NCI-H187 (cell line): ENCODE results near the gene ZNF438.
"Not testable (repeated sequence)": the region's sequence is repeated elsewhere in the genome, so short reads cannot be mapped to it uniquely, and the experiment has no call there.

Experiments used
- DNase-seq, 2 experiments: peaks; one replicate each; lab custom pipeline; 2025; lab: John Stamatoyannopoulos, UW

ZNF438 gene

DNA sequence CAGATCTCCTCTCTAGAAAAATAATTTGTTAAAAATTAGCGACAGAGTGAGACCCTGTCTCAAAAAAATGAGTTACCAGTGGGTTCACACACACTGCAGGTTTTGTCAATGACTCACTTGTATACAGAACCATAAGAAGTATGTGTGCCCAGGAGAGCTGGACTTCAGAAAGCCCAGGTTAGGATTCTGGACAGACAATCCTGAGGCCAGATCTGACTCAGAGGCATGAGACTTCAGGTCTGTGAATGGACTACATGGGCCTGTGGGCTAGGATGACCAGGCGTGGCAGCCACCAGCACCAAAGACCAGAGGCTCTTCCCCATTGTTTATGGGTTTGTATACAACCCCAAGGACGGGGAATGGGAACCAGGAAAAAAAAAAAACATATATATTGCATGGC lies 9.3 kb upstream of the ZNF438 start:
- no peak for DNase-seq

DNA sequence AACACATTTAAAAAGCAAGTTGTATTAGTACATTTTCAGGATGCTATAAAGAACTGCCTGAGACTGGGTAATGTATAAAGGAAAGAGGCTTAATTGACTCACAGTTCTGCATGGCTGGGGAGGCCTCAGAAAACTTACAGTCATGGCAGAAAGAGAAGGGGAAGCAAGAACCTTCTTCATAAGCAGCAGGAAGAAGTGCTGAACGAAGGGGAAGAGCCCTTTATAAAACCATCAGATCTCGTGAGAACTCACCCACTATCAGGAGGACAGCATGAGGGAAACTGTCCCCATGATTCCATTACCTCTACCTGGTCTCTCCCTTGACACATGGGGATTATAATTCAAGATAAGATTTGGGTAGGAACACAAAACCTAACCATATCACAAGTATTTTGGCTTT lies 7.3 kb upstream of the ZNF438 start:
- DNase-seq: not testable (repeated sequence)

DNA sequence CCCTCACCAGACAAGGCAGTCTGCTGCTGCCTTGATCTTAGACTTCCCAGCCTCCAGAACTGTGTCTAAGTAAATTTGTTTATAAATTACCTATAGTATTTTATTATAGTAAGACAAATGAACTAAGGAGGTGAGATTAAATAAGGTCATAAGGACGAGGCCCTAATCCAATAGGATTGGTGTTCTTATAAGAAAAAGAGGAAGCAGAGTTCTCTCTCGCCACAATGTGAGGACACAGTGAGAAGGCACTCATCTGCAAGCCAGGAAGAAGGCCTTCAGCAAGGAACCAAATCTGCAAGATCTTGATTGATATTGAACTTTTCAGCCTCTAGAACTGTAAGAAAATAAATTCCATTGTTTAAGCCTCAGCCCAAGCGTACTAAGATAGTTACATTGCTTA lies 6.1 kb upstream of the ZNF438 start:
- DNase-seq: no peak

DNA sequence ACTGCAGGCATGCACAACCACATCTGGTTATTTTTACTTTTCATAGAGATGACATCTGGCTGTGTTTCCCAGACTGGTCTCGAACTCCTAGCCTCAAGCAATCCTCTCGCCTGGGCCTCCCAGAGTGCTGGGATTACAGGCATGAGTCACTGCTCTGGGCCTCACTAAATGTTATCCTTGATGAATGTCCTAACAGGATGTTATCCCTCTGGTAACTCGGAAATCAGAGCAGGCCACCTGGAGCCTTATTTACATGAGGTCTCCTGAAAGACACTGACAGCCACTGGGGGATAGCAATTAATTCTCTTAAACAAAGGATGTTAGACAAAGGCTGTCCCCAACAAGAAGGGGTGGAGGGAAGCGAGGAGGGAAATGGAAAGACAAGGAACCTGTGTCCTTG lies 4.5 kb upstream of the ZNF438 start:
- no peak for DNase-seq

DNA sequence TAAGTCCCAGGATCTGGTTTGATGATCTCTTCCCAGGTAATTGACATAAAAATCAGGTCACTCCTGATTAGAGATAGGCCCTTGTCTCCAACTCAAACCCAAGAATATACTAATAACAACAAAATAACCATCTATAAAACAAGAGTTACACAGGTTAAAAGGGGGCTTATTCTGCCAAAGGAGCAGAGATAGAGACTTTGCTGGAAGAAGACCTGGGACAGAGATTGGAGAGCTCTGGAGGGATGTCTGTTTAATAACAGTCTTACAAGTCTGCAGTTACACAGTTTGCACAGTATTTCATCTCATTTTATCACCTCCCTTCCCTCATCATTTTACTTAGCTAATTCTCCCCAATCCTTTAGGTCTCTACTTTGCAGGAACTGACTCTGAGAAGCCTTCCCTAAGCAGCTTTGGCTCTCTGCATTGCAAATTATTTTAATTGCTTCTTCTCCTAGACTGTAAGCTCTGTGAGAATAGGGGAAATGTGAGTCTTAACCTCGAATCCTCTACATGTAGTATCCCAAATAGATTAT lies 3.7 kb upstream of the ZNF438 start:
- DNase-seq: no peak

DNA sequence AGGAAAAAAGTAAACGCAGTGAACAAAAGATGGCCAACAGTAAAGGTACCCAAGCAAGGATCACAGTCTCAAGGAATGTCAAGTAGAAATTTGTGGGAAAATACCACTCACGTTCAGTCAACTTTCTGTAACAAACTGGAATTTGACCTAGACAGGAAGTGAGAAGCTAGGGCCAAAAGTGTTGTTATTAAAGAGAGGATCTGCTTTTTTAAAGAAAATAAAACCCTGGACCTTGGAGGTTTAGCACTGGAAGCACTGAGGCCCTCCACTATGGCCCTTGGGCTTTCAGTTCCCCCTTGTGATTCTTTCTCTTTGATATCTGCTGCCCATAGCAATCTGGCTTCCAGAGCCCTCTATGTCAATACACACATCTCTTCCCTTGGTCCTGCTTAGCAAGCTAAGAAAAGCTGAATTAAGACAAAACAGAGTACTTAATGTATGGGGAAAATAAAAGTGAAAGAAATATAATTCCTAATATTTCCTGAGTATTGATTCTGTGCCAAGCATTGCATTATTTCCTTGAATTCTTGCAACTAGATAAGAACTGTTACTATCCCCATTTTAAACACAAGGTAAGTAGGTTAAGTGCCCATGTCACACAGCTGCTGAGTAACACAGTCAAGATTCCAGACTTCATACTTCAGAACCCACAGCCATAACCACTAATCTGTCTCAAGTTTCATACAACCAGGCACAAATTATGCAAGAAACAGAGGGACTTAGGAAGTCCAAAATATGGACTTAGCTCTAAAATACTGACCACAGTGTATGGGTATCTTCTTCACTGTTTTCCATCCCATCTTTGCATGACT lies 2.6 kb upstream of the ZNF438 start:
- DNase-seq: no peak

DNA sequence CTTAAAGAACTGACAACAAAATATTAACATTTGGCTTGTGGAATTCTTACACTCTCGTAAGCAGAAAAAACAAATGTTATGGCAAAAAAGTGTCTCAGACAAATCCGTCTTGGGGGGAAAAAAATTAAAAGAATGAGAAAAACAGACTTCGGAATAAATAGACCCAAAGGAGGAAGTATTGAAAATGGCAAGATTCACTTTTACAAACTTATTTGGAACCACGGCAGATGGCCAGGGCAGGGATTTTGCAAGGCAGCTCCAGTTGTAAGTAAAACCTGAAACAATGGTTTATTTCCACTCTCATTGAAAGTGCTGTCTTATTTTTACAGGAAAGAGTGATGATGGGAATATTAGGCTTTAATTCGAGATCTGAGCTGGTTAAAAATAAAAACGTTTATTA lies 1.5 kb upstream of the ZNF438 start:
- DNase-seq: no peak

DNA sequence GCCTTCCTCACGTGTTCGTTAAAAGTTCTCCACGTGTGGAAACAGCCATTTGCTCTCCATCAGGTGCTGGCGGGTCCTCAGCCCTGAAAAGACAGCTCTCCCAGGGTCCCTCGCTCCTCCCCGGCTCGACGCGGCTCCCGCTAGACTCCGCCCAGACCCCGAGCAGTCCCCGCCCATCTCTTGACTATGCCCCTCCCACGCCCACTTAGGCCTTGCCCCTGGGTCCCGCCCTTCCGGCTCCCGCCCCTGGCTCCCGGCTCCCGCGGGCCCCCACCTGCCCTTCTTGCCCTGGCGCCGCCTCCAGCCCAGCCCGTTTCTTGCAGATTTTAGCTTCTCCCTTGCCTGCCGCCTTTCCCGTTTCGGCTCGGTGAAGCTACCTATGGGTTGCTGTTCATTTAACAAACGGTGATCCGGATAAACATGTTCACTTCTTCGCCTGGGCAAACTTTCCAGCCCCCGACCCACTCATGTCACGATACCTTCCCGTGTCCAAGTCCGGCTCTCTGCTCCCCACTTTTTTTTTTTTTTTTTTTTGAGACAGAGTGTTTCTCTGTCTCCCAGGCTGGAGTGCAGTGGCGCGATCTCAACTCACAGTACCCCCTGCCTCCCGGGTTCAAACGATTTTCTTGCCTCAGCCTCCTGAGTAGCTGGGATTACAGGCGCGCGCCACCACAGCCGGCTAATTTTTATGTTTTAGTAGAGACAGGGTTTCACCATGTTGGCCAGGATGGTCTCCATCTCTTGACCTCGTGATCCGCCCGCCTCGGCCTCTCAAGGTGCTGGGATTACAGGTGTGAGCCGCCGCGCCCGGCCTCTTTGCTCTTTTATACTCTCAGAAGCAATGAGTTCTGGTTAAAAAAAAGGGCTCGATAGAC lies 830 bp upstream of the ZNF438 start:
- DNase-seq: peak; percentile 62 to 78

DNA sequence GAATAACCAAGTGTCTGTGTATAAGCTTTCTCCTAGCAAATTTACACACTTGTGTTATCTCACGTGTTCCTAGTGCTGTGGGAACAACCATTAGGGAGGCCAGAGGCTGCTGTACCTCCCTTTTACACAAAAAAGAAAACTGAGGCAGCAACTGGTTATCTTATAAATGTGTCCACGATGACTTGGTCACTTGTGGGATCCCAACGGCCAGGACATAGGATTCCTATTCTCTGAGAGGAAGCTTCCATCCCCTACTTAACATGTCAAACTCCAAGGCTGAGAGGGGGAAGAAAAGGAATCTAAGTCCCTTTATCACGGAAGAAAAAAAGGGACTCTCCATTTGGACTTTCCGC lies 484 bp downstream of the ZNF438 start:
- DNase-seq: no peak

DNA sequence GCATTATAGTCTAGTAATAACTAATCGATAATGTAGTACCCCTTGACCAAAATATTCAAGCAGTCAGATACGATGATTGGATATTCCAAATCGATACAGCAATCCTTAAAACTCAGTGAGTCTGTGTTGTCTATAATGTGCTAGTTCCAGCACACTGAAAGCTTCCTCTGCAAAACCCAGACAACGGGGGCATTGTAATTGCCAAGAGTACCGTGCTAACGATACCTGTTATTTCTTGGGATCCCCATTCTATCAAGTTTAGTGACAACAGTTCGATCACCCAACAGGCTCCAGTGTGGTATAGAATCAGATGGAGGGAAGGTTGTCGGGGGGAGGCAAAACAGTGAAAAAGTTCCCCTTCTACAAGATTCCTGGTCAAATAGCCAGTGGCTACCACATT lies 865 bp downstream of the ZNF438 start:
- no peak for DNase-seq

DNA sequence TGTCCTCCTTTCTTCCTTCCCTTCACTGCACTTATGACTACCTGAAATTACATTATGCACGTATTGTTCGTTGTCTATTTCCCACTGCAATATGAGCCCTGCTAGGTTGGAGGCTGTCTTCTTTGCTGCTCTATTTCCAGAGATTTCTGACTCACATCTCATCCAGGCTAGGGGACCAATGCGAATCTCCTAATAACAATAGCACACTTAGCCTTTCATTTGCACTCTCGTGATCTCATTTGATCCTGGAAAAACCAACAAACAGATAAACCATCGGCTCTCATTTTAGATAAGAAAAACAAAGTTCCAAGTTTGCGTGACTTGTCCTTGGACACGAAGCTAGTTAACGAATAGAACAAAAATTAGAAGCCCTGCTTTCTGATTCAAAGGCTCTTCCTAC lies 1.4 kb downstream of the ZNF438 start:
- no peak for DNase-seq

DNA sequence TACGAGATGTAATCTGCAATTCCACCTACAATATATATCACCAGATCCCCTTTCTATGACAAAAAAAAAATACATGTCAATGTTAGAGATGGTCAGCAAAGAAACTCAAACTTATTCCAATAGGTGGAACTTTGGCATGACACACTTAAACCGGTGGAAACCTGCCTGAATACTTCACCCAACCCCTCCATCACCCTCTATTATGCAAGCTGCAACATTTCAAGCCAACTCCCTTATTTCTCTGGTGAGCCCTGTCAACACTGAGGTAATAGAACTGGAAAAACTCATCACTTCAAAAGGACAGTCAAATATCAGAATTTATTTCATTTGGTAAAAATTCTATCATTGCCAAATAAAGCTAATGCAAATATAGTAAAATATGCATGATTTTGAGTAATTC lies 3.6 kb downstream of the ZNF438 start:
- DNase-seq: no peak

DNA sequence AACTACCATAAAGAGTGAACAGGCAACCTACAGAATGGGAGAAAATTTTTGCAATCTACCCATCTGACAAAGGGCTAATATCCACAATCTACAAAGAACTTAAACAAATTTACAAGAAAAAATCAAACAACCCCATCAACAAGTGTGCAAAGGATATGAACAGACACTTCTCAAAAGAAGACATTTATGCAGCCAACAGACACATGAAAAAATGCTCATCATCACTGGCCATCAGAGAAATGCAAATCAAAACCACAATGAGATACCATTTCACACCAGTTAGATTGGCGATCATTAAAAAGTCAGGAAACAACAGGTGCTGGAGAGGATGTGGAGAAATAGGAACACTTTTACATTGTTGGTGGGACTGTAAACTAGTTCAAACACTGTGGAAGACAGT lies 5.4 kb downstream of the ZNF438 start:
- not testable (repeated sequence) for DNase-seq

DNA sequence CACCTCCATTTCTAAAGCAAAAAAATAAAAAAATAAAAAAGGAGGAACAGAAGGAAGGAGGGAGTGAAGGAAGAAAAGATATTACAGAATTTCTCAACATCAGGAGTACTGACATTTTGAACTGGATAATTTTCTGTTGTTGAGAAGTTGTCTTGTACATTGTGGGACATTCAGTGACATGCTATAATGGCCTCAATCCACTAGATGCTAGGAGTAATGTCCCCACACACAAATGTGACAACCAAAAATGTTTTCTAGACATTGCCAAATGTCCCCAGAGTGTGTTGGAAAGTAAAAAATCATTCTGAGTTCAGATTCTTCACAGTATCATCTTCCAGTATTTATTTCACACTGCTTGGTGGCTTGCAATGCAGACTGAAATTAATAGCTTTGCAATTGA lies 6.5 kb downstream of the ZNF438 start:
- no peak for DNase-seq

DNA sequence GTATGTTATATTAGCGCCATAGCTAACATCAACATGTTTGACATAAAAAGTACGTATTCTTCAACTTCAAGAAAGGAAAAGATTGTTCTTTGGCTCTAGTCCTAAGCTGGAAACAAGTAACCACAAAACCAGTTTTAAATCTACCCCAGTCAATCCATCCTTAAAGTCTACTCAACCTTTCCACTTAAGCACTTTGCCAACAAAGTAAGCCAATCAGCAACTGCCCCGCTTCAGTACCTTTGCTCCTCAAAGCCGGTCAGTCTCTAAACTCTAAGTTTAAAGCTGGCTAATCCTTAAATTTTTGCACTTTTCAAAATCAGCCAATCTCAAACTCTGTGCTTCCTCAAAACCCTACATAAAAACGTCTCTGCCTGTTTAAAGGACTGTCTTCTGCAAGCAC lies 8.1 kb downstream of the ZNF438 start:
- DNase-seq: no peak

DNA sequence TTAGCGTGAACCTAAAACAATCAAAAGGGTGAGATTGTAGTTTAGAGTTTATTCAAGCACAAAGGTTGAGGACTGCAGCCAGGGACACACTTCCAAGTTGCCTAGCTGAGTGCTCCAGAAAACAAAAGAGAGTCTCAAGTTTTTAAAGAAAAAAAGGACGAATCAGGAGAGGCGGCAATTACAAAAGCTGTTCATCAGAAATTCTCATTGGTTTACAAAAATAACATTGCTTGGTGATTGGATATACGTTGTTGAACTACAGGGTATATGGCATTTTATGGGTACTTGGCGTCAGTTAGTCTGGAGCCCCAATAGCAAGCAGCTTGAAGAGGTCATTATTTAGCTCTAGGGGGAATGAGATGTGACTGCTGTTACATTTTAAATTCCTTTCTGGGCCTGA lies 11.5 kb downstream of the ZNF438 start:
- no peak for DNase-seq

DNA sequence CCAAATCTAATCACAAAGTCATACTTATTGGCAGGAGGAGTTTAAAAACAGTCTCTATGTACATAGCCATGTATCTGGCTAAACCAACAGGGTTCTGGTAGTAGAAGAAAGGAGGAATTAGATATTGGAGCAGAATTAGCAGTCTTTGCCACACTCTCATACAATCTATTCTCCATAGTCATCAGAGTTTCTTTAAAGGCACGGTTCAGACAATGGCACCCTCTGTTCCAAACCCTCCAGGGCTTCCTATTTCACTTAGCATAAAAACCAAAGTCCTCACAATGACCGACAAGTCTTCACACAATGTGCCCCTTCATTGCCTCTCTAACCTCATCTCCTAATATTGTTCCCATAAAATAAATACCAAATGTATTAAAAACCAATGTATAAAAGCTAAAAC lies 12.7 kb downstream of the ZNF438 start:
- DNase-seq: no peak

DNA sequence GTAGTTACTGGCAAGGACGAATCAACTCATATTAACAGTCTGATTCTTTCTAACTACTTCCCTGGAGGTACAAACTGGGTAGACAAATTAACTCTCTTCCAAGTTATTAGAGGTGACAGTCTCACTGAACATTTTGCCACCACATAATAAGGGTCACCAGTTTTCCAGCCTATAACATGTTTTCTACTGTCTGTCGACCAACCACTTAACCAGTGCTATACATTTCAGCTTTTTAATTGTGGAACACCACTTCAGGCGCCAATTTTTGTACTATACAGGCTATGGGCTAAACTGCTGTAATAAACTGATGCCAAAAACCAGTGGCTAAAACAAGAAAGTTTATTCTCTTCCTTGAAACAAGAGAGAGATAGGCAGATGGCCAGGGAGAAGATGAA lies 13.3 kb downstream of the ZNF438 start:
- DNase-seq: no peak

DNA sequence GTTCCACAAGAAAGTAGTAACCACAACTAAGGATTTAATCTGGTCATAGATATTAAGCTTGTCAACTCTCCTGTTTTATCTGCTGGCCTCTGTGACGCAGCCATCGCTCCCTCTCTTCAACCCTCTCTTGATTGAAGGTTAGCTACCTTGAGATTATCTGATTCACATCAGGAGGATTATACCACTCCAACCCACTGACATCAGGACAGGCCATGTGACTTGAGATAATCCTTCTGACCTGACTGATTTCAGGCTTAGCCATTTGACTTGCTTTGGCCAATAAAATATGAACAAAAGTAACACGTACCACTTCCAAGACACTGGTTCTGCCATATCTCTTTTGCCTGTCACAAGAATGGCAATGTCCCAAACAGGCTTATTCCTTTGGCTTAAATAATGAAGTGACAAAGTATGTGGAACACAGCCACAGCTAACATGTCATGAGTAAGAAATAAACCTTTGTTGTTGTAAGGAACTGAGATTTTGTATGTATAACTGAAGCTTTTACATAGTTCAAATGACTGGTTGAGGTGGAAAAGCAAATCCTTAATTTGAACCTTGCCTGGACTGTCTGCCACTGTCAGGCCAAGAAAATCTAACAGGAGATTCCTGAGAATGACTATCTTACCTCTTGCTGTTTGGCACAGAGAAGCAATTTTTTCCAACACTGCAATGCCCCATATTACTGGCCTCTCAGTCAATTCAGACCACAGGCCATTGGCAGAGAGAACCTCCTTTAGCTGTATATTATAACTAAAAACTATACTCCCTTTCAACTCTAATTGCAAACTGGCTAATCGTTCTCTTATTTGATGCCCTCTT lies 13.9 kb downstream of the ZNF438 start:
- no peak for DNase-seq

DNA sequence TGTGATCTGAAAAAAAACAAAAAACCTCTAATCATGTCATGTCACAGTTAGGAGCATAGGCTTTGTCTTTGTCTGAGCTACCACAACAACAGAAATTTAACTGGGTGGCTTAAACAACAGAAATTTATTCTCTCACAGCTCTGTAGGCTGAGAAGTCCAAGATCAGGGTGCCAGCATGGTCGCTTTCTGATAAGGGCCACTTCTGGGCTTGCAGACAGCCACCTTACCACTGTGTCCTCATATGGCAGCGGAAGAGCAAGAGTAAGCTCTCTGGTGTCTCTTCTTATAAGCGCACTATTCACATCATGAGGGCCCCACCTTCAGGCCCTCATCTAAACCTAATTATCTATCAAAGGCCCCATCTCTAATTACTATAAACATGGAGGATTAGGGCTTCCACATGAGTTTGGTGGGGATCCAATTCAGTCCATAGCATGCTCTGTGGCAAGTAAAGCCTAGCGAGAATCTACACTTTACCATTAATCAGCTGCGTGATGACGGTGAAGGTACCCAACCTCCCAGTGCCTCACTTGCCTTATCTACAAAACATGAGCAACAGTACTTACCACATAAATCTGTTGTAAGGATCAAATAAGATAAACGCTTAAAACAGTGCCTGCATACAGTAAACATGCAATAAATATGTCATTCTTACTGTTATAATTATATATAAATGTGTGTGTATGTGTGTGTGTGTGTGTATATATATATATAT lies 17.3 kb downstream of the ZNF438 start:
- no peak for DNase-seq

DNA sequence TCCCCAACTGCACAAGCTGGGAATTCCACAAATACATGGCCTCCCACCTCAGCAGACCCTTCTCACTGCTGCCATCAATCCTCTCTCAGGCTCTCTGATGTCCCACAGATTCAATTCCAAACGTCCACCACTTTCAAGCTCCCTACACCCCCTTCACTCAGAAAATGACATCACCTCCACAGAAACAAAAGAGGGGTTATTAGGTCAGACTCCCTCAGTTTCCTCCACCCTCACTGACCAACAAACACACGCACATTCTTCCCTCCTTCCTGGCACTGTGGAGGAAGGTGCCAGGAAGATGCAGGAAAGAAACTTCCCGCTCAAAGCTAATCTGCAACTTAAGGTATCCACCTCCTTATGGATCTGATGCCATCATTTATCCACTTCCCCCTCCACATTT lies 18.3 kb downstream of the ZNF438 start:
- DNase-seq: no peak

DNA sequence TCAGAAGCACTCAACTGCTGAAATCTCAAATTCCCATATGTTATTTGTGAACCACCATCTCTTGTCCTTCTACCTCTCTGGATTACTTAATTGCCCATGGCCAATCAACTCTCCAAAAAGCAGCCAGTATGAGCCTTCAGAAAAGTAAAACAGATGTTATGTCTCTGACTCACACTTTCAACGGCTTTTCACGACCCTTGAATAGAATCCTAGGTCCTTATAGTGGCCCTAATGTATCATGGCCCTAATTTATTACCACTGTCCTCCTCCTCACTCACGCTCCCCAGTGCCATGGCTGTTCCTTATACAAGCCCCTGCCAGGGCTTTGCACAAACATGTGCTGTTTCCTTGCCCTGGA lies 20.0 kb downstream of the ZNF438 start:
- peak; percentile 4 to 41 for DNase-seq
